PFSK-1 (cell line): Measurements from ENCODE around the gene TRPM2.

ENCODE experiments used
- FOXP2 ChIP-seq: optimal IDR thresholded peaks from 2 replicates; pipeline ENCODE3; 2011; ENCODE audit warnings: borderline replicate concordance, control low read depth, inconsistent platforms; ENCODE audit not compliant: insufficient read depth; ENCODE audit errors: extremely low read length, extremely low read depth
- POLR2AphosphoS5 ChIP-seq: IDR thresholded peaks from 2 replicates; pipeline ENCODE4 v1.6.1; 2012; ENCODE audit warnings: low read depth, mild to moderate bottlenecking, control low read depth, low read length, moderate library complexity
- SIN3A ChIP-seq: IDR thresholded peaks from 2 replicates; pipeline ENCODE4 v1.6.1; 2012; ENCODE audit warnings: mild to moderate bottlenecking, low read length, moderate library complexity, borderline replicate concordance; ENCODE audit not compliant: insufficient read depth
- TAF1 ChIP-seq: IDR thresholded peaks from 2 replicates; pipeline ENCODE4 v1.6.1; 2012; ENCODE audit warnings: low read length, control low read depth, borderline replicate concordance; ENCODE audit not compliant: insufficient read depth
- TF ChIP-seq, protein P1 (sequence below), 2 experiments: IDR thresholded peaks; 2 replicates each; pipeline versions ENCODE4 v1.6.1 to v1.8.0; 2011 to 2012; ENCODE audit warnings: low read depth in 2 of 2, low read length in 2 of 2, control low read depth in 1 of 2, inconsistent platforms in 1 of 2, mild to moderate bottlenecking in 1 of 2, moderate library complexity in 1 of 2; ENCODE audit not compliant: insufficient read depth in 1 of 2

The TRPM2 gene

DNA sequence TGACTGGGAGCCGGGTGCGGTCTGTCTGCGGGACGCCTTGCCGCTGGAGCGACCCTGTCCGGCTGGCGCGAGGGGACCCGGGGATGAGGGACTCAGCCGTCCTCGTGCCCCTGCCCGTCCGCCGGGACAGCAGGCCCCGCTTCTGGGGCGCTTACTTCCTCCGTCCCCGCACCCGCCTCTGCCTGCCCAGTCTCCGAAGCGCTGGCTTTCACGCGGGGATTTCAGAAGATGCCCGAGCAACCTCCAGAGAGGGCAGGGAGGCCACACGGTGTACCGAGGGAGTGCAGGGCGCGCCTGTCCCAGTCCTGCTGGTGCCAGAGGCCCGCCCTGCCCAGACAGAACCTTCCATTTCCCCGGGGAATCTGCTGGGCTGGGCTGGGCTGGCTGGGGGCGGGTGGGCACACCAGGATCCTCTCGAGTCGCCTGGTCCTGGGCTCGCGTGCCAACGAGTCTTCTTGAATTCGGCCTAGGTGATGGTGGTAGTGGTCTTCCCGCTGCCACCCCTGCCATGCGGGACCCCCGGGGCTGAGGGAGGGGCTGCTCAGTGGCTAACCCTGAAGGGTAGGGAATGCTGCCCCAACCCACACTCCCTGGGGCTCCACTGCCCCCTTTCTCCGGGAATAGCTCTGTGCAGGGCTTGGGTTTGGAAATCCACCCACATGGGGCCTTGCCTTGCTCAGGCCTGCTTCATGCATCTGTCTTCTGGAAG lies 2.5 kb upstream of the TRPM2 start:
- no peak for TF ChIP-seq POLR2AphosphoS5
- TF ChIP-seq SIN3A, result no peak
- TF ChIP-seq, protein P1, sequence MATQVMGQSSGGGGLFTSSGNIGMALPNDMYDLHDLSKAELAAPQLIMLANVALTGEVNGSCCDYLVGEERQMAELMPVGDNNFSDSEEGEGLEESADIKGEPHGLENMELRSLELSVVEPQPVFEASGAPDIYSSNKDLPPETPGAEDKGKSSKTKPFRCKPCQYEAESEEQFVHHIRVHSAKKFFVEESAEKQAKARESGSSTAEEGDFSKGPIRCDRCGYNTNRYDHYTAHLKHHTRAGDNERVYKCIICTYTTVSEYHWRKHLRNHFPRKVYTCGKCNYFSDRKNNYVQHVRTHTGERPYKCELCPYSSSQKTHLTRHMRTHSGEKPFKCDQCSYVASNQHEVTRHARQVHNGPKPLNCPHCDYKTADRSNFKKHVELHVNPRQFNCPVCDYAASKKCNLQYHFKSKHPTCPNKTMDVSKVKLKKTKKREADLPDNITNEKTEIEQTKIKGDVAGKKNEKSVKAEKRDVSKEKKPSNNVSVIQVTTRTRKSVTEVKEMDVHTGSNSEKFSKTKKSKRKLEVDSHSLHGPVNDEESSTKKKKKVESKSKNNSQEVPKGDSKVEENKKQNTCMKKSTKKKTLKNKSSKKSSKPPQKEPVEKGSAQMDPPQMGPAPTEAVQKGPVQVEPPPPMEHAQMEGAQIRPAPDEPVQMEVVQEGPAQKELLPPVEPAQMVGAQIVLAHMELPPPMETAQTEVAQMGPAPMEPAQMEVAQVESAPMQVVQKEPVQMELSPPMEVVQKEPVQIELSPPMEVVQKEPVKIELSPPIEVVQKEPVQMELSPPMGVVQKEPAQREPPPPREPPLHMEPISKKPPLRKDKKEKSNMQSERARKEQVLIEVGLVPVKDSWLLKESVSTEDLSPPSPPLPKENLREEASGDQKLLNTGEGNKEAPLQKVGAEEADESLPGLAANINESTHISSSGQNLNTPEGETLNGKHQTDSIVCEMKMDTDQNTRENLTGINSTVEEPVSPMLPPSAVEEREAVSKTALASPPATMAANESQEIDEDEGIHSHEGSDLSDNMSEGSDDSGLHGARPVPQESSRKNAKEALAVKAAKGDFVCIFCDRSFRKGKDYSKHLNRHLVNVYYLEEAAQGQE (IDR thresholded peaks at IDR 0.05; ENCODE audit: insufficient read depth in 1 of 2, low read depth in 2 of 2, low read length in 2 of 2), result no peak
- no peak for TF ChIP-seq TAF1
- no peak for TF ChIP-seq FOXP2

GRCh38 chr21:44351535-44352252 lies 1.7 kb upstream of the TRPM2 start:
- TF ChIP-seq POLR2AphosphoS5, result no peak
- TF ChIP-seq, protein P1 (IDR thresholded peaks at IDR 0.05; ENCODE audit: insufficient read depth in 1 of 2, low read depth in 2 of 2, low read length in 2 of 2), result no peak

GRCh38 chr21:44352253-44352860 lies 1.1 kb upstream of the TRPM2 start:
- TF ChIP-seq, protein P1 (IDR thresholded peaks at IDR 0.05; ENCODE audit: insufficient read depth in 1 of 2, low read depth in 2 of 2, low read length in 2 of 2), result no peak
- TF ChIP-seq SIN3A, result no peak
- TF ChIP-seq TAF1, result no peak
- TF ChIP-seq FOXP2, result no peak
- TF ChIP-seq POLR2AphosphoS5, result no peak

DNA sequence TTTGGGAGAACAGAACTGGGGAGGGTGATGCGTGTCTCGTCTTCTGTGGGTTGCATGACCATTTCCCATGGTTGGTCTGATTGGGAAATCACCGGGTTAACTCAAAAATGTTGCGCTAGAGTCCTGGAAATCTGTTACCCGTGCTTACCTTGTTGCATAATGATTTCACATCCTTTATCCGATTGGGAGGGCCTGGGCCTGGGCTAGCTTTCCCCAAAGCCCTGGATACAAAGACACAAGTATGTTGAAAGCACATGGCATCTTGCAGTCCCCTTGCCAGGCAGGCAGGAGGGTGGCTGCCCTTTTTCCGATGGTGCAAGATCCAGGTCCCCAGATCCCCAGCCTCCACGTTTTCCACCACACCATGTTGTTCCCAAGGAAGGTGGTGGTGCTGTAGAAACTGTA lies 582 bp downstream of the TRPM2 start:
- TF ChIP-seq SIN3A (no peak), TAF1 (no peak), POLR2AphosphoS5 (no peak), FOXP2 (no peak)
- TF ChIP-seq, protein P1 (IDR thresholded peaks at IDR 0.05; ENCODE audit: insufficient read depth in 1 of 2, low read depth in 2 of 2, low read length in 2 of 2), result no peak
